GM19193 (cell line): ENCODE results near the gene PHF21B.

Experiments used
- POLR2A ChIP-seq: IDR thresholded peaks from 4 replicates; pipeline ENCODE4 v1.6.1; 2011; ENCODE audit not compliant: insufficient read depth, insufficient read length; ENCODE audit errors: extremely low read depth

Gene PHF21B

DNA sequence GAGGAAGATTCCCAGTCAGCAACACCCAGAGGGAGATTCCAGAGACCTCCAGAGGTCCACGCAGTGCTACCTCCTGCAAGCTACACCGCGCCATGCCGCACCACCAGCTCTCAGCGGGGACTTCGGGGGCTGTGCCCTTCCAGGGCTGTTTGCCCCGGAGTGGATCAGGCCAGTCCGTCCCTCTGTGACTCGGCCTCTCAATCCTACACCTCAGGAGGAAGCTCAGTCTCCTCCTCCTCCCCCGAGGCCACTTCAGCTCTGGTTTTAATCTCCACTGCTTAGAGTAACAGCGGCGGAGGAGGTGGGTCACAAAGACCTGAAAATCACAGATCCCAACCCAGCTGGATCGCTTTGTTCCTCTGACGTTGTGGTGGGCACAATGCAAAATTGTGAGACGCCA is 68.6 kb downstream of the PHF21B start:
- no peak for TF ChIP-seq POLR2A

DNA sequence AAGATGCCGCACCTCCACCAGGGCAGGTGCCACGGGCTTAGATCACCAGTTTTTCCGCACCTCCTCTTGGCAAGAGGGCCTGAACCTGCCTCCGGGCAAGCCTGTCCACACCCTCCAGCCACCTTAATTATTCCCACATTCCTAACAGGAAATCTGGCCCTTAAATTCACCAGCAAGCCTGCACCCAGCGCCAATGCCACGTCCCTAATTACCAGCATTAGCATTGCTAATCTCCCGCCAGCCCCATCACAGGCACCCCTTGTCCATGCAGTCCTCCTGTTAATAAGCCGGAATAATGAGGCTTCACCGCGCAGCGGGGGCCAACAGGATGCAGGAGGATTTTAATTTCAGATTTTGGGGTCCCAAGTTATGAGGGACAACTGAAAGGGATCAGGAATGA is 69.7 kb downstream of the PHF21B start:
- no peak for TF ChIP-seq POLR2A

DNA sequence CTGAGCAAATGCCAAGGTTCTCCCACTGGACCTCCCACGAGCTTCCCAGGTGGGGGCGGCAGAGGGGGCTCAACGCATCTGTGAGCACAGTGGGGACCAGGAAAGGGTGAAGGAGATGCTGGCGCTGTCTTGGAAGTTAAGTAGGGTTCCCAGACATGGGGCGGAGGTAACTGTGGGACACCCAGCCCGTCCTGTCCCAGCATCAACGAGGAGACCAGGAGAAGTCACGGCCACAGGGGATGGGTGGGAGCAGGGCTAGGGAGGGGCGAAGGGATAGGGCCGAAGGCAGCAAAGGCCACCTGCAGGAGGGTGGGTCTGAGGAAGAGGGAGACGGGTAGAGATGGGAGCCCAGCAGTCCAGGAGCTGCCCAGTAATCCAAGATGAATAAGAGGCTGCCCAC is 70.4 kb downstream of the PHF21B start:
- TF ChIP-seq POLR2A = no peak

DNA sequence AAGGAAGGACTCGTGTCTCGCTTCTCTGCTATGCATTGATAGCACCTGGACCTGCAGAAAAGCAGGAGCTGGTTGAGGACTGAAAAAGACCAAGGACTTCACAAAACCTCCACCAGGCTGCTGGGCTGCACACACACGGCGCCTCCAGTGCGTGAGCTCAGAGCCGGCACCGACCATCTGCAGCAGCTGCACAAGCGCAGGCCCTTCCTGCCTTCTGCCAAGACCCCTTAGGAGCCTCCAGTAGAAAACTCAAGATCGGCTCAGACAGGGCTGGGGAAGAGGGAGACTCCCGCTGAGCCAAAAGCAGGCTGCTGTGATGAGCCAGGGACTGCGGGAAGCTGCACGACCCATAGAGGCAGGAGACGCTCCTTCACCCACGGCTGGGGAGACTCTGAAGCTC is 70.9 kb downstream of the PHF21B start:
- TF ChIP-seq POLR2A = no peak

DNA sequence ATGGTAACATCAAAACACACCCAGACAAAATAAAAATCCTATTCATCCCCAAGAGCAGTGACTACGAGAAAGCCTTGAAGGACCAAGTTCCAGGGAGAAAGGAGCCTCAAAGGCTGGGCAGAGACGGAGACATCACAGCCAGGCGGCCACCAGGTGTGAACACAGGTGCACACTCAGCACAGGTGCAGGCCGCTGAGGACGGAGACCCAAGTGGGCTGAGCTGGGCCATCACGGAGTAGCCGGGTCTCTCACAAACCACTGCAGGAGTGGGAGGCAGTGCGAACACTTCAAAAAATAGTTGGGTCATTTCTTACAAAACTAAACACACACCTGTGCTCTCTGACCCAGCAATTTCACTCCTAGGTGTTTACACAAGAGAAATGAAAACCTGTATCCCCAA is 72.6 kb downstream of the PHF21B start:
- no peak for TF ChIP-seq POLR2A

DNA sequence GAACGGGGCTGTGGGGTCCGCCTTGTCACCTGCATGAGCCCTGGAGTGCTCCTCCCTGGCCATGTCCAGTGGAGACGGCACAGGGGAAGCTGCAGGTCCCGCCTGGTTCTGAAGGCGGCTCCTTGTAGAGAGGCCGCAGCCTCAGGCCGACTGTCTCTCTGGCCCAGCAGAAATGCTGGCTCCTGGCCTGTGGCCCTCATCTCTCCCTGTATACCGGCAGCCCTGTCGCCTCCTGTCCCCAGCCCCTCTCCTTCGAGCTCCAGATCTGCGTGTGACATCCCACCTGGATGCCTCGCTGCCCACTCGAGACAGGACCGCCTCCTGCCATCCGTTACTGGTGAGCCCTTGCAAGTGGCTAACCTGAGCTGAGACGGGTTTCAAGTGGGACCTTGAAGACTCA is 73.6 kb downstream of the PHF21B start:
- no peak for TF ChIP-seq POLR2A

DNA sequence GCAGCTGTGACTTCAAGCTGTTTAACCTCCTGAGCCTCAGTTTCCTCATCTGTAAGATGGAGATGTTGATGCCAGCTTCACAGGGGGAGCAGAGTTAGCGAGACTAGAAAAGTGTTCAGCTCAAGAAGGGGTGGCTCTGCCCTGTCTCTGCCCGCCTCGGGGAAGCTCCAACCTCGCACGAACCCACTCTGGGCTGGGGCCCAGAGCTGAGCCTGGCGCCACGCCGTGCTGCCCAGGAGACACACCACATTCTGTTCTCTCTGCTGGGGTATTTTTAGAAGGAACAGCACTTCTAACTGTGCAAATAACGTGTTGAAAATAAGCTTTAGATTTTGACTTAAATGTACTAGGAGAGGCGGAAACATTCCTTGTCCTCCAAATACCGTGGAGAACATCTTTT is 74.1 kb downstream of the PHF21B start:
- TF ChIP-seq POLR2A = no peak

DNA sequence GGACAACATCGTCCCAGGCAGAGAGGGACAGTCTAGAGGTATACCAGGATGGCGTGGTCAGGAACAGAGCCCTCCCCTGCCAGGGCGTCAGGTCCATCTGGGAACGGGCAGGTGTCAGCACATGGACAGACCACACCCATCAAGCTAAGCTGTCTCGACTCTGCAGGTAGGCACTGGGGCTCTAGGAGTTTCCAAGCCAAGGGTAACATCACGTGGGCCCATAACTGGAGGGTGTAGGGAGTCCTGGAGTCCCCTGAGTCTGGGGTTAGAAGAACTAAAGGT is 75.4 kb downstream of the PHF21B start:
- TF ChIP-seq POLR2A = no peak

DNA sequence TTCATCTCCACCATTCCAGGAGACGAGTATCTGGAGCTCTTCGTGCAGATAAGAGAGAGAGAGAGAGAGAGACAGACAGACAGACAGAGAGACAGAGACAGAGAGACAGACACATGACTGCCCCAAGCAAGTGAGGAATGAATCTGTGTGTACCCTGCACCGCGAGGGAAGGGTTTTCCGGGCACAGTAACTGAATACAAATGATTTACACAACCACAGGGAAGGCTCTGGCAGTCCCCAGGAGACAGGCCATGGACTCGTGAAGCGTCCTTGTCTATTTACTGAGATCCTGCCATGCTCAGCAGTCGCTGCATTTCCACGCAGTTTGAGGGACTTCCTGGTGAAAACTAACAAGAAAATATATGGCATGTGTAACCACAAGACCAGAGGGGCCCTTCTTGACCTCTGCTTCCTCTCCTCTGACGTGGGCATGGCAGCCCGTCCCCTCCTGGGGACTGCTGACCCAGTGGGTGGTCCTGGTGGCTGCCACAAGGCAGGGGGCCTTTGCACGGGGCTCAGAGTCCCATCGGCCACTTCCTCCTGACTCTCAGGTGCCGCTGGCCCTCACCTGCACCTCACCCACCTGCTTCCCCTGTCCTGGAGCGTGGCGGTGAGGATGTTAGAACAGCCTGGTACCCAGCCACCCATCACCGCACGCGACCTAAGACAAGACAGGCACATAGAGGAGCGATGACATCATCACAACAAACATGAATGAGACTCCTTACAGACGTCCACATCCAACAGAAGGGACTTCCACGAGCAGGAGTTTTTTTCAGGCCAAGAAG is 75.9 kb downstream of the PHF21B start:
- no peak for TF ChIP-seq POLR2A

DNA sequence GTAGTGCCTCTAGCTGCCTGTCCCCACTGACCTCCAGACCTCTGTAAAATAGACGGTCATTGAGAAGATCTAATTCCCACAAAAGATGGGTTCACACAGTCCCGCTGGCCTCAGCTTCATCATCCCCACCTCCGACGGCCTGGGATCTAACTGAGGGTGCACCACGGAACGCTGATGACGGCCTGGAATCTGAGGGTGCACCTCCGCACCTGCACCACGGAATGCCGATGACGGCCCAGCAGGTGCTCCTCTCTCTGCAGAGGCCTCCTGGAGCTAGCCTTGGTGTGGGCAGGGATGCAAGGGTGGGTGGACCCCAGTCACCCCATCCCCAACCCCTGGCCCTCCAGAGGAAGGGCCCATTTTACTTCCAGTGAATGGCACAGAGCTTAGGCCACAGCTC is 77.3 kb downstream of the PHF21B start:
- TF ChIP-seq POLR2A = no peak

DNA sequence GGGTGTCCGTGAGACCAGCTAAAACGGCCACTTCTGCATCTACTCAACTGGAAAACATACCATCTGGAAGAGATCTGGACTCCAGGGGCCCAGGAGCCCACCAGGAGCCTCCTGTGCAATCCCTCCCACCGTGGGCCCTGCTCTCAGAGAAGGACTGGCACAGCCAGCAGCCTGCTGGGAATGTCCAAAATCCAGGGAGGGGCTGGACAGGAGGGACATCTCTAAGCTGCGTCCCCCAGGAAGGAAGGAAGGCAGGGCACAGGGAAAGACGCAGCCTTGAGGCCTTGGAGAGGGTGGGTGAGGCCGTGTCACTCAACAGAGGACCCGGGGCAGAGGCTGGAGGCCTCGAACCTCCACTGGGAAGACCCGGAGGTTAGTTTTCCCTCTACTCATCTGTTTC is 78.0 kb downstream of the PHF21B start:
- TF ChIP-seq POLR2A = no peak

DNA sequence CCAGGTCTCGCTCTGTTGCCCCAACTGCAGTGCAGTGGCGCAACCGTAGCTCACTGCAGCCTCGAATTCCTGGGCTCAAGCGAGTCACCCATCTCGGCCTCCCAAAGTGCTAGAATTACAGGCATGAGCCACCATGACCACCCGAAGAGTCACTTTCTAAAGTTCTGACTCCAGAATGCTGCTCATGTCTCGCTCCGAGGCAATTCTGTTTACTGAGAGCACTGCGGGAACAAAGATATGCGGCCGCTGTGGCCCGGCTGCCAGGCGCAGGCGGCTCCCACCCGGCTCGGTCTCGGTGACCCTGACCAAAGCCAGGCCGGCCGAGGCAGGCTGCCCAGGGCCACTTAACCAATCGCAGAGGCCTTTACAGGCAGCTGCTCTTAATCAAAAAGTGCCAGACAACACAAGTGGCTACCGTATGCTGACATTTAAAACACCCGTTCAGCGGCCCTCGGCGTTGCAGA is 78.7 kb downstream of the PHF21B start:
- no peak for TF ChIP-seq POLR2A

DNA sequence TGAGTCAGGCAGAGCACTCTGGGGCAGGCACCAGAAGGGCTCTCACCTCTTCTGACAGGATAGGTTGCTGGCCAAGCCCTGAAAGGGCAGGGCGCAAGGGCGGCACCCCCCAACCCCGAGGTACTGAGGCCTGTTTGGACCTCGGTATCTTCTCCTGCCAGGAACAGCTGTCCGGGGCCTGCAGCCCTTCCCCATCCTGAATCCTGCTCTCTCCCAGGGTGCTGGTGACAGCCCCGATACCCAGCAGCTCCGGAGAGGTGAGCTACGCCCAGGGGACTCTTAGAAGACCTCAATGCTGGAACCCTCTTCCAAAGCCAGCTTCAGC is 79.1 kb downstream of the PHF21B start:
- no peak for TF ChIP-seq POLR2A

DNA sequence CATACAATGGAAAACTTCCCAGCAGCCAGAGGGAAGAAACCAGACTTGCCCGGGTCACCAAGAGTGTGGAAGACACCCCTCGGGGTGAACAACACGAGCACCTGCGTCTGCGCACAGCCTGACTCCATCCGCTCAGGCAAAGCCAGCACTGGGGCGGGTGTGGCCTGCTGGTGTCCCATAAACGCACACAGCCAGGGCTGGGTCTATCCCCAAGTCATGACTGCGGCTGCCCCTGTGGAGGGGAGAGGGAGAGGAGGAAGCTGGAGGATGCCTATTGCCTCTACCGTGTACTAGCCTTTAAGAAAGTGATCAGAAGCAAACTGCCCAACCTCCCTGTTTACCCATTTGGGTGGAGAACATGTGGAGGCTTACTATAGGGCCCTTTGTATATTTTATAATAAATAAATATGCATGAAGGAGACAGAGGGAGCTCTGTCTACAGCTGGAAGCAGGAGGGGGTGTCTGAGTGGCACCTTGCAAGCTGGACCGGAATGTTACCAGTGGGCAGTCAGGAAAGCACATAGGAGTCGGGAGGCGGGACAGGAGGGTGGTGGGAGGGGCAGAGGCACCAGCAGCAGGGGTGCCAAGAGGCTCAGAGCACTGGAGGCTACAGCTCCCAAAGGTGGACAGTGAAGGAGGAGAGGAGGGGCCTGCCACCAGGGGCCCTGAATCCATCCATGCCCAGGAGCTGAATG is 79.6 kb downstream of the PHF21B start:
- no peak for TF ChIP-seq POLR2A

DNA sequence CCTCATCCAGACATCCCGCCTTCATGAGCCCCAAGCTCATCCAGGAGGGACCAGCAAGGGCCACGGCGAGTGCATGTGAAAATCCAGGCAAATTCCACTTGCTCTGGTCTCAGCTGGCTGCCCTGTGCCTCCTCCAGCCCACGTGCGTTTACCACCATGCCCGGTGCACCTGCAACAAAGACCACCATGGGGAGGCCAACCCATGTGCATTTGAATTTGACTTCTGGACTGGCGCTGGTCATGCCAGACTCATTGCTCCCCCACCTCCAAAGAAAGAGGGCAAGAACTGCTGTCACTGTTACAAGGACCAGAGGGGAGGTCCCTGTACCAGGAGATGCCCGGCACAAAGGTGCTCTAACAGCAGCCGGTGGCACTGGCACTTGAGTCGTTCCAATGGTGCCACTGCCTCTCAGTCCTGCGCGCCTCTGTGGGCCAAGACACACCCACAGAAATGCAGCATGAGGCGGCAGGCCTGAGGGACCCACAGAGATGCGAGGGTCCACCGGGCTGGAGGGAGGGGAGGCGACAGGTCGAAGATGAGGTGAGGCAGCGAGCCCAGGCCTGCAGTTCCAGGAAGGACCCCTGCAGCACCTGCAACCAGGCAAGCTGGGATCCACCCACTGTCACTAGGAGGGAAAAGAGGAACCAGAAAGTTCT is 80.3 kb downstream of the PHF21B start:
- no peak for TF ChIP-seq POLR2A

DNA sequence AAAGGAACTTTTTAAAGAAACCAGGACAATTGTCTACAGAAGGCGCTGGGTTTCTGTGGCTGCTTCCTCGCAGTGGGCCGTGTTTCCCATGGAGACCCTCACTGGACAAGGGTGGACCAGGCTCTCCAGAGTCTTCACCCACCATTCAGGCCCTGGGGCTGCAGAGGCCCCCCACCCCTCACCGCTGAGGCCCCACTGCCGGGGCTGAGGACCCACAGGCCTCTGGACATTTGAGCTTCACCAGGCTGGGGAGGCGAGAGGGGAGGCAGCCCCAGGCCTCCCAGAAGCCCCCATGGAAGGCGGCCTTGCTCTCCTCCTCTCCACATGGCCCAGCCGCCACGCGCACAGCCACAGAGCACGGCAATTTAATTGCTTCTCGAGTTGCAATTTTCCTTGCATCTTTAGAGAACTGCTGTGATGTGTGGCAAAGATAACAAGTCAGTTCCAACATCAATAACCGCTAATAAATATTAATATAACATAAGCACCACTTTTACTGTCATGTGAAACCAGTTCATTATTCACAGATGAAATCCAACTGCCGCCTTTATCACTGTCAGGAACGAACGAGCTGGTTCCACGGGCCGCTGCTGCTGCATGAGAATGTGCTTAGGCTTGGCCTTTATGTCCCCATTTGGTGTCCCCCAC is 81.0 kb downstream of the PHF21B start:
- TF ChIP-seq POLR2A = no peak
